Inferior parietal cortex (tissue), 1 donor: ENCODE results near the gene TTC16.

Source experiments
- DNase-seq: peaks from one replicate; pipeline ENCODE4 v3.0.0-alpha.2; 2016; ENCODE audit errors: extremely low spot score

TTC16 gene, protein sequence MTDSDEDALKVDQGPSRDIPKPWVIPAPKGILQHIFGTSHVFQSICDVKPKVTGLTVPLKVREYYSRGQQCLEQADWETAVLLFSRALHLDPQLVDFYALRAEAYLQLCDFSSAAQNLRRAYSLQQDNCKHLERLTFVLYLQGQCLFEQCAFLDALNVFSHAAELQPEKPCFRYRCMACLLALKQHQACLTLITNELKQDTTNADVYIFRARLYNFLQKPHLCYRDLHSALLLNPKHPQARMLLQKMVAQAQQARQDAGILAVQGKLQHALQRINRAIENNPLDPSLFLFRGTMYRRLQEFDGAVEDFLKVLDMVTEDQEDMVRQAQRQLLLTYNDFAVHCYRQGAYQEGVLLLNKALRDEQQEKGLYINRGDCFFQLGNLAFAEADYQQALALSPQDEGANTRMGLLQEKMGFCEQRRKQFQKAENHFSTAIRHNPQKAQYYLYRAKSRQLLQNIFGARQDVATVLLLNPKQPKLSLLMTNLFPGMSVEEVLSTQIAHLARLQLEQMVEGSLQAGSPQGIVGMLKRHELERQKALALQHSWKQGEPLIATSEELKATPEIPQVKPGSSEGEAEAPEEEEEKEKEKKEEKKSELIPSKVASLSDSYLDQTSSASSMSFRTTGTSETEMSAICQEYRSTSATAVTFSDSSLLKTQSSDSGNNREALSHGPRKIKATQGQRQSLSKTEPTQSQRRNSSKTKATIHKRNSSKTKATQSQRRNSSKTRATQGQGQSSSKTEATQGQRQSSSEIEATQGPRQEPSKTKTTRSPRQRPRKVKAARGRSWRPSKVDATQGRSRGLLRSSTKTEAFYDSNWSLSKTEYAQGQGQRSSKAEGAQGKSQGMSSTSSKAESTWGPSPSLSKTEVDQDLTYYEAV

DNA sequence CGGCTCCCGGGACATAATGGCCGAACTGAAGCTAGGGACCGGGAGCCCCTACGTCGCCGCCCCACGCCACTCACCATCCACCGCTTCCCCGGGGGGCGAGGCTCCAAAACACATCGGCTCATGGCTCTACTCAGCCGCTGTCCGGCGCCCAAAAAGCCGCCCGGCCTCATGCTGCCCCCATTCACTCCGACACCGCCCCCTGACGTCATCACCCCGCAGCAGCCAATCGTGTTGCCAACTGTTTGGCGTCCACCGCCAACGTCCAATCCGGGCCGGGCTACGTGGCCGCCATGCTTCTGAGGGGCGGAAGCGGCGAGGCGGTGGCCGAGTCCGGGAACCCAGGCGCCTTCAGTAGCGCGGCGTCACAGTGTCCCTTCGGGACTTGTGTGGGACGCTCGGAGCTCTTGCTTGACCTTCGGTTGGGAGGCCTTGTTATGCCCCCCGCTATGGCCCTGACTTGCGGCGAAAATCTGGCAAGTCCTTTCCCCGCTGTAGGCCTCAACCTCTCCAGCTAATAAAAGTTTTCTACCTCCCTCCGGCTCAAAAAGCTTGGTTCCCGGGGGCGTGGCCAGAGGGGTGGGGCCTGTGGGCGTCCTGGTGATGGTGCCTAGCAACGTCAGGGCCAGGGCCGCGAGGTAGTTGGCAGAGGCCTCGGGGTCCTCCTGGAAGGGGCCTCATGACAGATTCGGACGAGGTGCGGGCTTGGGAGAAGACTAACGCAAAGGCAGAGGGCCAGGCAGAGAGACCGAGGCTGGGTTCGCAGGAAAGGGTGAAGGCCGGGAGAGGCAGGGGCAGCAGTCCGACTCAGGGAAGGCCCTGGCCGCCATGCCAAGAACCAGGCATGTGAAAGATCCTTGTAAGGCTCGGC is at the start of gene TTC16, which contains the start of gene PTRH1:
Gene TTC16, plus strand, starts transcription at position 610 of the 868 bp plus-strand sequence. Its CDS starts 67 bp downstream, at position 677.
Gene PTRH1, minus strand, starts transcription at position 194 of the 868 bp plus-strand sequence. Its CDS starts 24 bp downstream, at position 170.
- peak; percentile 95 for DNase-seq

DNA sequence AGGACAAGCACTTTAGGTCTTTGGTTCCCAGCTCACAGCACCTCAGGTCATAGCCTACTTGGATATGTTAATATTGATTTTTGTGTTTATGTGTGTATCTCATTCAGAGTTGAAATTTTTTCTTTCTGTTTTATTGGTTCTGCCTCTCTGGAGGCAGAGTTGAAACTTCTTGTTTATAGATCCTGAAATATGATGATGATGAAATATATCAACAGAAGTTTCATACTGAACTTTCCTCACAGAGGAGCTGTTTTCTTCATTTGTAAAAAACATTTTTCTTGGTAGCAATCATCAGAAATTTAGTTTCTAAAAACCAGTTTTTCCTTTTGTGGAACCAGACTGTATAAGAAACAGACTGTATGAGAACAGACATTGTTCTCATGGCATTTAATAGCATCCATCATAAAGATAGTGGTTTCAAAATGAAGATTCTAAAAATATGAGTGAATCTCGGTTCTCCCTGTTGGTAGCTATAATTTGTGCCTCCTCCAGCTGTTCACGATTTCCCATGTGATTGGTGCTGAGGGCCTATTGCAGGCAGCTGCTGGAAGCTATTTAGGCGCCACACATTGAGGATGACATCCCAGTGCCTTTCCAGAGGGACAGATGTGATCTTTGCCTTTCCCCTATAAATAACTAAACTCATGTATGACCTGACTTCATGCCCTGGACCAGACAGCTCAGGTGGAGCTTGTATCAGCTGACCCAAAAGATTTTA is 48.6 kb upstream of the TTC16 start:
- peak; percentile 40 for DNase-seq

DNA sequence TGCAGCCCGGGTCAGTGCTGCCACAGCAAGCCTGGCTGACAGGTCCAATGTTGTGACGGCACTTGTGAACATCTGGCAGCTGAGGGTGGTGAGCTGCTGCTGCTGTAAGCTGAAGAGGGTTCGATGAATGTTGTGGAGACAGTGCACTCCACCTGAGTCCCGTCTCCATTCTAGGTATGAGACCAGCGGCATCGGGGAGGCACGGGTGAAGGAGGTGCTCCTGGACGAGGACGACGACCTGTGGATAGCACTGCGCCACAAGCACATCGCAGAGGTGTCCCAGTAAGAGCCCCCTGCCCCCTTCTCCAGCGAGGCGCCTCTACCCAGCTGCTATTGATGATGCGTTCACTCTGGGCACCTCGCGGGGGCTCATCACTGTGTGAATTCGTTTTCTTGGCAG is 48.0 kb upstream of the TTC16 start:
- DNase-seq, result no peak

DNA sequence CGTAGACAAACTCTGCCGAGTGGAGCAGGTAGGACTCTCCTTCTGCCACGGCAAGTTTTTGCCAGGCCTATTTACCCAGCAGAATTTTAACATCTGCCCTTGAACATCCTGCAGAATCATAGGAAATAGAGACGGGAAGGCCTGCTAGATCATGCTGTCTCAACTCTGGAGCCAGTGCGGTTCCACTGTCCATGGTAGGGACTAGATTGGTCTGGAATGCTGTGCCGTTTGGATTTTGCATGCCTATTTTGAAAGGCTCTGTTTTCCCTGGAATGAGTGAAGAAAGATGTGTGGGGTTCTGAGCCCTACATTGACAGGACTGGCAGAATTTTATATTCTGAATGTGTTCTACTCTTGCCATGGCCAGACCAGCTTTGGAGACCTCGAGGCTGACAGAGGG is 42.6 kb upstream of the TTC16 start:
- no peak for DNase-seq

DNA sequence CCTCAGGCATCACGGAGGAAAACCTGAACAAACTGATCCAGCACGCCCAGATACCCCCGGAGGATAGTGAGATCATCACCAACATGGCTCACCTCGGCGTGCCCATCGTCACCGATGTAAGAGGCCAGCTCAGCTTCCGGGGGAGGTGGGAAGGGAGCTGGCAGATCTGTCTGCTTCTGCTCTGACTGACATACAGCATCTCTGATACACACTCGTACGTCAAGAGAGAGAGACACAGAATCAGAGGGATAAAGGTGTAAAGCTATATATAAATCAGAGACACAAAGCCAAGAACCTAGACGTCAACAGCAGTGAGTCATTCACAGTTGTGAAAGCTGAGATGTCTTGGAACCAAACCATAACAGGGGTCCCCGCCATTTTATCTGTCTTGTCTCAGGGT is 39.2 kb upstream of the TTC16 start:
- peak; percentile 51 for DNase-seq

DNA sequence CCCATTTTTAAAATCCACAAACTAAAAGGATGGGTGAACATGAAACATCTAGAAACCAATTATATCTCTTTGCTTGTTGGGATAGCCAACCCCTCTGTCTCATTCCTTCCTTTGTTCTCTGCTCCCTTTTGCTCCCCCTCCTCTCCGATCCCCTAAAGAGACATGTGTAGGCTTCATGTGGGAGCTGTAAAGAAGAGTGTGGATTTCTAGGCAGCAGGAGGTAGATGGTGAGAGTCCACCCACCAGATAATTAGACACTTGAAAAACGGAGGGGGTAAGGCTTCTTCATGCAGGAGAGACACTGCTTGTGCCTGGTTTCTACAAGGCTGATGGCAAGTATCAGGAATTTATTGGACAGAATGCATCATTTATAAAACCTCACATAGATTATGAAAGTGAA is 36.4 kb upstream of the TTC16 start:
- peak; percentile 21 for DNase-seq

DNA sequence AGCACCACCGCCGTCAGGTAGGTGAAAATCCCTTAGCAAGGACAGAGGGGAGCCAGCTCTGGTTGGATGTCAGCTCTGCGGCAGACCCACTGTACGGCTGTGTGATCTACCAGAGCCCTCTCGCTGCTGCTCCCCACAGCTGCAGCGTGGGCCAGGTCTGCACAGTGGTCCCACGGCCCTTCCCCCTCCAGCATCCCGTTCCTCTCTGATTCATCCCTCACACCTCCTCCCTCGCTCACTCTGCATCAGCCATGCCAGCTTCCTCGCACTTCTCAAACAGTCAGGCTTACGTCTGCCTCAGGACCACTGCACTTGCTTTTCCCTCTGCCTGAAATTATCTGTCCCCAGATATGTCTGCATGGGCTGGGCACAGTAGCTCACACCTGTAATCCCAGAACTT is 35.7 kb upstream of the TTC16 start:
- DNase-seq, result peak; percentile 35

DNA sequence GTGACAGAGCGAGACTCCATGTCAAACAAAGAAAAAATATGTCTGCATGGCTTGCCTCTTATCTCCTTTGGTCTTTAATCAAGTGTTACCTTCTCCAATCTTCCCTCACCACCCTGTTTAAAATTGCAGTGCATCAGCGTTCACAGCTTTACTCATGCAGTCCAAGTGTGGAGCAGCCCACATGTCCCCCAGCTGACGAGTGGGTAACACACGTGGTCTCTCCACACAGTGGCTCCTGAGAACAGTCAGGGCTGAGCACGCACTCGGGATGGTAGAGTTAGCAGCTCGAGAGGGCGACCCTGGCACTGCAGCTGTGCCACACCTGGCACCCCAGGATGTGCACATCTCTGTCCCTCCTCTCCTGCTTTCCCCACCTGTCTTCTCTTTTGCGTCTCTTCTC is 35.0 kb upstream of the TTC16 start:
- DNase-seq, result peak; percentile 58

DNA sequence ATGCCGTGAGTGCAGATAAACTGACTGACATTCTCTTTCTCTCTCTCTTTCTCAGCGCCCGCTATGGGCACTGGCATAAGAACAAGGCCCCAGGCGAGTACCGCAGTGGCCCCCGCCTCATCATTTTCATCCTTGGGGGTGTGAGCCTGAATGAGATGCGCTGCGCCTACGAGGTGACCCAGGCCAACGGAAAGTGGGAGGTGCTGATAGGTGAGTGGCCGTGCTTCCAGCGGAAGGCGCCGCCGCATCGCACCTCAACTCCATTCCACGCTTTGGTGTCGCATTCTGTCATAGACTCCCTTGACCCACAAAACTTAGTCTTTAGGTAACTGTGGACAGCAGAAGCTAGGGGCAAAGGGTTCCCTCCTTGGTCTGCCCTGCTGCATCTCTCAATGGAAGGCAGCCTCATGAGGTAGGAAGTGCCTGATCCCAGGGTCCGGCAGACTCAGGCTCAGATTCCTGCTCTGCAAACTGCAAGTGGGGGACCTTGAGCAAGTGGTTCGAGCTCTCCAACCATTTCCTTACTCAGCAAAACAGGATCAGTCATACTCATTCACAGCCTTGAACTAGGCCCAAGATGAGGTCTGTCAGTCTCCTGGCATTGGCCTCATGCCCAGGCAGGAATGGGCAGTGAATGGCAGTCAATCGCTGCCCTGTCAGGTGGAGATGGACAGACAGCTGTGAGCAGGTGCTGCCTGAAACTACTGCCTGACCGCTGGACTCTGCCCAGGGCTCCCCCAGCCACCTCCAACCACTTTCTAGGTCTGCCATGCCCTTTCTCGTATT is 33.3 kb upstream of the TTC16 start:
- no peak for DNase-seq

DNA sequence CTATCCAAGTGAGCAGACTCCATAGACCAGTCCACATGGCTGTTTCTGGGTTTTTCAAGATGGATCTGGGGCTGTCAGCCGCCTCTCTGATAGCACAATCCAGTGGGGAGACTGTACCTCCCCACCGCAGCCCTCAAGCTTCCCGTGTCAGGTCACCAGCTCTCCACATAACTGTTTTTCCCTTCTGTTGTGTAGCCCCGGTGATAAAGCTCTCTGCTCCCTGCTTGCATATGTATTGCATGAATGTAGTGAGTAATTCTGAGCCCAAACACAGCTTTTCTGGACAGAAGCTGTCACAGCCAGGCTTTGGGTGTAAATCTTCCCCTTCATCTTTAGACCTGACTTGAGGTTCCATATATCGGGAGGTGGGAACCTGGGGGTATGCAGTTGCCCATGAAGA is 32.2 kb upstream of the TTC16 start:
- DNase-seq, result no peak

DNA sequence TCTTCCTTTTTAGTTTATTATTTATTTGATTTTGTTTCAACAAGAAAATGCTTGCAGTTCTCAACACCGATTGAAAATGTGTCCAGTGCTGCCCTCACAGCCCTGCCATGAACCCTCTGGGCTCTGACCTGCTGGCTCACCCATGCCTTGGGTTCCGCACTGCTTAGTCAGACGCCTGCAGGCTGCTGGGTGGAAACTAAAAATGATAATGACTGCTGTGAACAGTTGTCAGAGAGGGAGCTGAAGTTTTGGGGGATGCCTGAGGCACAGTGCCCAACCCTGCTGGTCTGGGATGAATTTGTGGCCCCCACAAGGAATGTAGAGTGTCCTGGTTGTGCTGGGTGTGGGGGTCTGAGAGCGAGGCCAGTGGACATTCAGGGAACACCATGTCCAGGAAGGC is 31.3 kb upstream of the TTC16 start:
- DNase-seq, result no peak

DNA sequence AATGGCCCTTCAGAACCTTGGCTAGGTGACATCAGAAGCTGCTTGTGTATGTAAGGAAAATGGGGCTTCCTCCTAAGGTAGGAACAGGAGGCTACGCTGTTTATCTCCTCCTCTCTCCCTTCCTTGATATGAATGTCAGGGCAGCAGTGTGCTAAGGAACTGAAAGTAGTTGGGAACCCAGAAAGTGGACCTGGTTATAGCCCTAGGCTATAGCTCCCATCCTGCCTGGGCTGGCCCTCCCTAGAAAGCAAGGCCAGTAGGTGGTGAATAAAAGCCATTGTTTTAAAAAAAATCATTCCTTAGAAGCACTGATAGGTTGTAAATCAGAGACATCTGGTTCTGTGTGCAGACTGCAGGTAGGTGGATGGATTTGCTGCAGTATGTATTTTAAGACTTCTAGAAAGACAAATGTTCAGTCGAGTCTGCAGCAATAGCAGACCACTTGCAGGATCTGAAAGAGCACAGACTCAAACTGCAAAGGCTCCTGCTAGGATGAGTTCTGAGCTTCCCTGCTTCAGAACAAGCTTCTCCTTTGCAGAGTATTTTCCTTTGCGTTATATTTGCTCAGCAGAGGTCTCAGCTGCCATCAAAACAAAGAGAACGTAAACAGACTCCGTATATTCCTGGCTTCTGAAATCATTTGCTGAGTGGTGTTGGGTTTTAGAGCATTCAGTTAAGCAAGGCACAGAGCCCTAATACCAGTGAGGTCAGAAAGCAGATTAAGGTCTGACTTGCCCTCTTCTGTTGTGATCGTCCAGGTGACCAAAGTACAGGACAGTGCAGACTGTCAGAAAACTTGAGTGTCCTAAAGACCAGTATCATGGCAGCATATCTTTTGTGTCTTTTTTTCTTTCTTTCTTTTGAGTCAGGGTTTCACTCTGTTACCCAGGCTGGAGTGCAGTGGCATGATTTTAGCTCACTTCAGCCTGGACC is 29.2 kb upstream of the TTC16 start:
- DNase-seq, result peak; percentile 33

DNA sequence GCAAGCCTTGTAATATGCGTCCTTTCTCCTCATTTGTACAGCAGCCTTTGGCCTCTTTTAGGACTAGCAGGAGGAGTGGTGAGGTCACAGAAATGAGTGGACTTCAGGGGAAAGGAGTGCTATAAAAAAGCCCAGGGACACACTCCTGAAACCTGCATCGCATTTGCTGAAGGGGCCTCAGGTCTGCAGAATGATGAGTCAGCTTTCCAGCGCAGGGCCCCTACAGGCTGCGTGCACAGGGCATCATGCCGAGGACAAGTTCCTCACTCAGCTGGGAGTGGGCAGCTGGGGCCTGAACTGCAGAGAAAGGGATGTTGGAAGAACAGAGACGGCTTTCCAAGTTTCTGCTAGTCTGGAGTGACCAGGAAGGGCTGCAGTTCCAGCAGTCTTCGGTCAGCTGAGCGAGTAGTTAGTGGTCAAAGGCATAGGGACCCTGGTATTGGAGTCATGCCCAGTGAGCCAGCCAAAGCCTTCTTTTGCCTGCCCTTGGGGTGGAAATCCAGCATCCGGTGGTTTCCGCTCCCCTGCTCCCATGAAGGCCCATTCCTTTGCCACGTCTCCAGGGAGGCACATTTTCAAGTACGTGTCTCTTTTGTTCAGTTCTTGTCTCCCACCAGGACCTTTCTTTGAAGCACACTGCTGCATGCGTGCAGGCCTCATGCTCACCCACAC is 26.4 kb upstream of the TTC16 start:
- DNase-seq, result no peak

DNA sequence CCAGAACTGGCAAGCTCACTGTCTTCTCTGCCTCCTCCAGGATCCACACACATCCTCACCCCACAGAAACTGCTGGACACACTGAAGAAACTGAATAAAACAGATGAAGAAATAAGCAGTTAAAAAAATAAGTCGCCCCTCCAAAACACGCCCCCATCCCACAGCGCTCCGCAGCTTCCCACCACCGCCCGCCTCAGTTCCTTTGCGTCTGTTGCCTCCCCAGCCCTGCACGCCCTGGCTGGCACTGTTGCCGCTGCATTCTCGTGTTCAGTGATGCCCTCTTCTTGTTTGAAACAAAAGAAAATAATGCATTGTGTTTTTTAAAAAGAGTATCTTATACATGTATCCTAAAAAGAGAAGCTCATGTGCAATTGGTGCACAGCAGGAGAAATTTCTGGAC is 25.1 kb upstream of the TTC16 start:
- no peak for DNase-seq

DNA sequence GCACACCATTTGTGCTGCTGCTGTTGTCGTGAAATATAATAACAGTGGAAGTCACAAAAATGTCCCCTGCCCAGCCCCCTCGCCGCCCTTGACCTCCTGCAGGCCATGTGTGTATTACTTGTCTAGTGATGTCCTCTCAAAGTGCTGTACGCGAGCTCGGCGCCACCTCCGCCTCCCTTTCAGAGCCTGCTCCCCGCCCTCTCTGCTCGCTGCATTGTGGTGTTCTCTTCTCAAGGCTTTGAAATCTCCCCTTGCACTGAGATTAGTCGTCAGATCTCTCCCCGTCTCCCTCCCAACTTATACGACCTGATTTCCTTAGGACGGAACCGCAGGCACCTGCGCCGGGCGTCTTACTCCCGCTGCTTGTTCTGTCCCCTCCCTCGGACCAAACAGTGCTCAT is 23.8 kb upstream of the TTC16 start:
- DNase-seq, result no peak

DNA sequence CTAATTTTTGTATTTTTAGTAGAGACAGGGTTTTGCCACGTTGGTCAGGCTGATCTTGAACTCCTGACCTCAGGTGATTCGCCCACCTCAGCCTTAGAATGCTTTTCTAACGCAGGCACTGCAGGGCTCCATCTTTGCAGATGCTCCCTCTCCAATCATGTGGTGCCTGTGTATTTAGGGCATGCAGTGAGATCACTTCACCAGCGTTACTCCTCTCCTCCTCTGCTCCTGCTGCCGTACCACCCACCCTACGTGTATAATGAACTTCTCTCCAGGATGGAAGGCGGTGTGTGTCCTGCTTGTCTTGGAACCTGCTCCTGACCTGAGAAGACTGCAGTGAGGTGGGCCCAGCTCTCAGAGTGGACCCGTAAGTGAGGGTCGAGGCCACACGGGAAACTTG is 22.7 kb upstream of the TTC16 start:
- peak; percentile 41 for DNase-seq

DNA sequence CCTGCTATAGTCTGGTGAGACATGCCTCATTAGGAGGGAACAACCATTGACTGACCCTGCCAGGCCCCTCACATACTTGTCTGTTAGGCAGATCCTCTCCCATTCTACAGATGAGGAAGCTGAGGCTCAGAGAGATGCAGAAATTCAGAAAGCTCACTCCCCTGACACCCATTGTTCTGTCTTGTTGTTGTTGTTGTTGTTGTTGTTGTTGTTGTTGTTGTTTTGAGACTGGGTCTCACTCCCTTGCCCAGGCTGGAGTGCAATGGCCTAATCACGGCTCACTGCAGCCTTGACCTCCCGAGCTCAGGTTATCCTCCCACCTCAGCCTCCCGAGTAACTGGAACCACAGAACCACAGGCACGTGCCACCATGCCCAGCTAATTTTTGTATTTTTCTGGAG is 22.2 kb upstream of the TTC16 start:
- no peak for DNase-seq

DNA sequence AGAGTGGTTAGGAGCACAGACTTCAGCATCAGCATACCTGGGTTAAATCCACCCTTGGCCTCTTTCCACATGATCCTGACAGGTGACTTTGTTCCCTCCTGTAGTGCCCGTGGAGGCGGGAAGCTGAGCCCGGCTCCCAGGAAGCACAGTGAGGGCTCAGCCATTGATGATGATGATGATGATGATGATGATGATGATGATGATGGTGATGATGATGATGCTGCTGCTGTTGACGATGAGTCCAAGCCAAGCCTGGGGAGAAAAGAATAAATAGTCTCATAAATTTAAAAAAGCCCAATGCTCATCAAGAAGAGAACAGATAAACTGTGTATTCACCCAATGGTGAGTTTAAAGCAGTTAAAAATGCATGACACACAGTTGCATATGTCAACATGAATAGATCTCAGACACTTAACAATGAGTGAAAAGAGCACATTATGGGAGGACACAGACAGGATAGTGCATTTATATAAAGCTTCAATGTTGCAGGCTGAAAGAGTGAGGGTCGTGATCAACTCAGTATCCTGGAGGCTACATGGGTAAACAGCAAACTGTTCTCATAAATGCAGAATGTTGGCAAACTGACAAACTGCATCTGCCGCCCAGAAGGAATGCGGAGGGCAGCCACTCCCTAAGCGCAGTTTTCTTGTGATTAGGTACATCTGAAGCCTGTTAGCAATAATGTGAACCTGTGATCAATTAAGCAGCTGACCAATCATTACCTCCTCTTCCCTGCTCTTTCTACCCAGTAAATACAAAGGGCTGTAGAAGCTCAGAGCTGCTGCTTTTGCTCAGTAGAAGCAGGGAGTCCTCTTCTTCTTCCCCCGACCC is 20.8 kb upstream of the TTC16 start:
- no peak for DNase-seq
